DOHH2 (cell line): ENCODE data around the gene PDE8A.

Source experiments
- H3F3A ChIP-seq: fragments of 200-600 bp; sonication (generic), shearing (Covaris generic); 2 replicates; pipeline ENCODE4 v1.6.0; 2016; ENCODE audit warnings: antibody characterized with exemption, mild to moderate bottlenecking; ENCODE audit not compliant: control insufficient read depth, insufficient read depth
- H3K27ac ChIP-seq: fragments of 200-600 bp; sonication (generic); 2 replicates; pipeline ENCODE4 v1.5.1; 2014; ENCODE audit warnings: low read depth, mild to moderate bottlenecking, low read length, moderate library complexity
- H3K27me3 ChIP-seq: fragments of 200-600 bp; sonication (generic); 2 replicates; pipeline ENCODE4 v1.6.1; 2014; ENCODE audit warnings: mild to moderate bottlenecking, low read length, mixed read lengths; ENCODE audit not compliant: control insufficient read depth
- H3K36me3 ChIP-seq: fragments of 200-600 bp; sonication (generic); 2 replicates; pipeline ENCODE4 v1.6.1; 2014; ENCODE audit warnings: mild to moderate bottlenecking, low read length, moderate library complexity, mixed read lengths; ENCODE audit not compliant: control insufficient read depth
- H3K4me1 ChIP-seq: fragments of 200-600 bp; sonication (generic); 2 replicates; pipeline ENCODE4 v1.6.1; 2014; ENCODE audit warnings: mild to moderate bottlenecking, low read length, mixed read lengths; ENCODE audit not compliant: control insufficient read depth
- H3K4me2 ChIP-seq: fragments of 200-600 bp; sonication (generic); 2 replicates; pipeline ENCODE4 v1.6.0; 2014; ENCODE audit warnings: mild to moderate bottlenecking, low read length, moderate library complexity
- H3K4me3 ChIP-seq: fragments of 200-600 bp; sonication (generic); 2 replicates; pipeline ENCODE4 v1.5.1; 2014; ENCODE audit warnings: mild to moderate bottlenecking, low read length, mixed read lengths
- H3K79me2 ChIP-seq: fragments of 200-600 bp; sonication (generic); 2 replicates; pipeline ENCODE4 v1.6.1; 2014; ENCODE audit warnings: mild to moderate bottlenecking, low read length, mixed read lengths; ENCODE audit not compliant: control insufficient read depth
- H3K9me2 ChIP-seq: fragments of 200-600 bp; sonication (generic); replicated peaks from 2 replicates; pipeline ENCODE4 v1.6.1; 2014; ENCODE audit warnings: mild to moderate bottlenecking, low read length, mixed read lengths; ENCODE audit not compliant: control insufficient read depth
- H3K9me3 ChIP-seq: fragments of 200-600 bp; sonication (generic); 2 replicates; pipeline ENCODE4 v1.6.1; 2014; ENCODE audit warnings: antibody characterized with exemption, low read length, mixed read lengths; ENCODE audit not compliant: control insufficient read depth, insufficient read depth
- H4K20me1 ChIP-seq: fragments of 200-600 bp; sonication (generic); 2 replicates; pipeline ENCODE4 v1.6.0; 2014; ENCODE audit warnings: low read depth, mild to moderate bottlenecking, antibody characterized with exemption, low read length, moderate library complexity; ENCODE audit not compliant: control insufficient read depth, insufficient read depth
- CTCF ChIP-seq: fragments of 200-600 bp; sonication (generic); IDR thresholded peaks from one replicate; pipeline ENCODE4 v1.5.1; 2014; ENCODE audit warnings: antibody characterized with exemption, mild to moderate bottlenecking, low read depth, low read length; ENCODE audit not compliant: poor library complexity, severe bottlenecking
- EZH2phosphoT487 ChIP-seq: fragments of 200-600 bp; sonication (generic); IDR thresholded peaks from 2 replicates; pipeline ENCODE4 v1.6.1; 2017; ENCODE audit warnings: borderline replicate concordance, mild to moderate bottlenecking, antibody characterized with exemption, low read length, moderate library complexity, mixed read lengths

The PDE8A gene

GRCh38 chr15:85028416-85028815 lies 46.8 kb downstream of the PDE8A start:
- Histone ChIP-seq H4K20me1 (no peaks in the 10 kb centered on the region), H3K36me3 (no peaks in the 10 kb centered on the region), H3K4me2 (no peak overlapping the region), H3F3A (no peaks in the 10 kb centered on the region), H3K79me2 (peaks cover 22% of the 10 kb centered on the region), H3K9me3 (no peaks in the 10 kb centered on the region), H3K4me3 (no peak overlapping the region), H3K27me3 (no peaks in the 10 kb centered on the region), H3K27ac (no peak overlapping the region), H3K4me1 (0 out of 2 replicates have a peak, but pooled peaks cover 4% of the 10 kb centered on the region), H3K9me2 (no peaks in the 10 kb centered on the region)
- TF ChIP-seq CTCF: no peak
- no peak for TF ChIP-seq EZH2phosphoT487

- Histone ChIP-seq H3K4me2 (no peak overlapping the region), H3K79me2 (peaks cover 18% of the 10 kb centered on the region), H3K9me2 (no peaks in the 10 kb centered on the region), H3K27me3 (no peaks in the 10 kb centered on the region), H3K4me3 (no peak overlapping the region), H3K27ac (no peak overlapping the region), H3K9me3 (no peaks in the 10 kb centered on the region), H3K4me1 (0 out of 2 replicates have a peak, but pooled peaks cover 4% of the 10 kb centered on the region), H3K36me3 (no peaks in the 10 kb centered on the region), H4K20me1 (no peaks in the 10 kb centered on the region), H3F3A (no peaks in the 10 kb centered on the region)
- TF ChIP-seq EZH2phosphoT487: no peak
- TF ChIP-seq CTCF: no peak
Observed at GRCh38 chr15:85029221-85029620, 47.6 kb downstream of the PDE8A start.

GRCh38 chr15:85030301-85030929 lies 48.8 kb downstream of the PDE8A start:
- Histone ChIP-seq H3K79me2 (peaks cover 12% of the 10 kb centered on the region), H3K4me2 (no peak overlapping the region), H3K9me3 (no peaks in the 10 kb centered on the region), H3K4me1 (0 out of 2 replicates have a peak, but pooled peaks cover 4% of the 10 kb centered on the region), H3K36me3 (no peaks in the 10 kb centered on the region), H3K27me3 (no peaks in the 10 kb centered on the region), H3F3A (no peaks in the 10 kb centered on the region), H3K27ac (no peak overlapping the region), H4K20me1 (no peaks in the 10 kb centered on the region), H3K9me2 (no peaks in the 10 kb centered on the region), H3K4me3 (no peak overlapping the region)
- TF ChIP-seq CTCF: no peak
- no peak for TF ChIP-seq EZH2phosphoT487
